Astrocyte of the cerebellum (primary cell): ENCODE results near the gene PPP6R2.

Experiments
- DNase-seq: peaks from one replicate; pipeline ENCODE4 v3.0.0-alpha.2; 2011; ENCODE audit warnings: low read depth
- H3K4me3 ChIP-seq: 2 replicates; pipeline ENCODE4 v1.5.1; 2011; ENCODE audit warnings: mild to moderate bottlenecking, low read depth, low read length, moderate library complexity
- CTCF ChIP-seq: IDR thresholded peaks from 2 replicates; pipeline ENCODE4 v1.5.1; 2012; ENCODE audit warnings: low read length, low read depth, moderate library complexity, mild to moderate bottlenecking; ENCODE audit errors: missing control alignments
- in situ Hi-C: cut with HindIII; loops from 2 replicates; pipeline ENCODE4 v1.10.0; 2017; ENCODE audit warnings: low sequenced_read_pairs

Gene PPP6R2

GRCh38 chr22:50314455-50315288, 28.5 kb upstream of the PPP6R2 start:
- no peak for DNase-seq
- no peak overlapping the region for H3K4me3 ChIP-seq
- TF ChIP-seq CTCF = no peak
- in situ Hi-C loops = no loop called here

GRCh38 chr22:50315289-50316113, 27.6 kb upstream of the PPP6R2 start:
- DNase-seq = no peak
- no peak overlapping the region for H3K4me3 ChIP-seq
- TF ChIP-seq CTCF = no peak
- in situ Hi-C loops = no loop called here

- in situ Hi-C loops = no loop called here
- TF ChIP-seq CTCF = no peak
- H3K4me3 ChIP-seq = no peak overlapping the region
- no peak for DNase-seq
These were observed 26.7 kb upstream of the PPP6R2 start for GRCh38 chr22:50316114-50317065.

GRCh38 chr22:50317178-50317577, 25.9 kb upstream of the PPP6R2 start:
- in situ Hi-C loops = no loop called here
- no peak overlapping the region for H3K4me3 ChIP-seq
- DNase-seq = no peak
- TF ChIP-seq CTCF = no peak

- H3K4me3 ChIP-seq = no peak overlapping the region
- no peak for TF ChIP-seq CTCF
- no peak for DNase-seq
- in situ Hi-C loops = no loop called here
These were observed 25.5 kb upstream of the PPP6R2 start for GRCh38 chr22:50317674-50318073.

GRCh38 chr22:50318356-50318697, 24.8 kb upstream of the PPP6R2 start:
- no peak for TF ChIP-seq CTCF
- in situ Hi-C loops = no loop called here
- DNase-seq = no peak
- no peak overlapping the region for H3K4me3 ChIP-seq
